GM21529 (cell line): Measurements from ENCODE around the gene TRIP13.
A peak's percentile ranks its signal among the peaks of the same experiment; 100 is the strongest.
"Not testable (repeated sequence)": the region's sequence is repeated elsewhere in the genome, so short reads cannot be mapped to it uniquely, and the experiment has no call there.

ENCODE experiments used
- ATAC-seq: cut with Tn5 transposase; IDR thresholded peaks from one replicate; pipeline ENCODE4 v1.9.1; 2021; ENCODE audit not compliant: unreplicated experiment

Gene TRIP13

DNA sequence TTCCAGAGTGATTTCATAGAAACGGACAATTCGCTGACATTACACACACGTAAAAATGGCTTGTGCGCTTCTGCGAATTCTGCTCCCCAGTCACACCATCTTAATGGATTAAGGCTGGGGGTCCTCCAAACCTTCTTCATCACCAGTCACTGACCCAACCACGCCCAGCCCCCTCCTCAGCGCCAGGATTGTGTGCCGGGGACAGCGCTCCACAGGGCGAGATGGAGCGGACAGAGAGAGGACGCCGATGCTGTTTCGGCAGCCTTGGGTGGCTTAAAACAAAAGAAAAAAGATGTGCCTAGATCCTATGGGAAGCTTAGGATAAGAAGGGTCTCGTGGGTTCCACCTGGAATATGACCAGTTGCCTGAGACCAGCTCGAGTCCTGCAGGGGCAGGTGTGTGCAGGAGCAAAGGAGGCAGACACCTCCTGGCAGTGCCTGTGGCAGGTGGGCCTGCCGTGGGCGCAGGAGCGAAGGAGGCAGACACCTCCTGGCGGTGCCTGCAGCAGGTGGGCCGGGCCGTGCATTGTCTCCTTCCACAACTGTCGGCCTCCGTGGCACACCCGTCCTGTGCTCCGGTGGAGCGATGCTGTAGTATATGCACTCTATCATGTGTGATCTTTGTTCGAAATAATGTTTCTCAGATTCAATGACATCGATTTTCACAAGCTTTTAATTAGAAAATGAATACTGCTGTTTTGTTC is 20.9 kb upstream of the TRIP13 start:
- ATAC-seq, result no peak

DNA sequence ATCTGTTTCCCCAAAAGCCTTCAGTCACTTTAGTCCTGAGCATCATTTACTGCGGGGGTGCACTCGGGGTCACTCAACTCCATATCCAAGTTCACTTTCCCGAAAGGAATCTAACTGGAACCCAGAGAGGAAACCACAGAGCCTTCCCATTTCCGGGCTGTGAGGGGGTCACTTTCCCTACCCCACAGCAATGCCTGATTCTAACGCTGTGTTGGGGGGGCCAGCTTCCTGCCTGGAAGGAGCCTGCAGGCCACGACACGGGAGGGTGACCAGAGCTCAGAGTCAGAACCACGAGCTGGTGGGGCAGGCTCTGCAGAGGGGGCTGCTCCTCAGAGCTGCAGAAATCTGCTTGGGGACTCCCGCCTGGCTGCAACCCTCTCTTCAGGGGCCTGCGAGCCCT is 20.4 kb upstream of the TRIP13 start:
- ATAC-seq, result no peak

DNA sequence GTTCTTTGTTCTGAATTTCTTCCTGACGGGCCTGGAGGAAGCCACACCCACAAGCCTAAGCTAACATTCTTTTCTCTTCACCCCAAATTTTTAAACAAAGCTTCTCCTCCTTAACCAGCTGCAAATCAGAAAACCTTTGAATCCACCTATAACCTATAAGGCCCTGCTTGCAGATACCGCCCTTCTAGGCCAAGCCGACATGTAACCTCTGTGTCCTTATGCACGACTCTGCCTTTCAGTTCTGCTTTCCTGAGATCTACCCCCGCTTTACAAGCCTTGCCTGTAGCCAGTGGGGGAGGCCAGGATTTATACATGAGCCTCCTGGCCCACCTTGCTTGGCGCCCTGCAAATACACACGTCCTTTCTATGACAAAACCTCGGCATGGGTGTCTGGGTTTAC is 19.4 kb upstream of the TRIP13 start:
- peak; percentile 74 for ATAC-seq

DNA sequence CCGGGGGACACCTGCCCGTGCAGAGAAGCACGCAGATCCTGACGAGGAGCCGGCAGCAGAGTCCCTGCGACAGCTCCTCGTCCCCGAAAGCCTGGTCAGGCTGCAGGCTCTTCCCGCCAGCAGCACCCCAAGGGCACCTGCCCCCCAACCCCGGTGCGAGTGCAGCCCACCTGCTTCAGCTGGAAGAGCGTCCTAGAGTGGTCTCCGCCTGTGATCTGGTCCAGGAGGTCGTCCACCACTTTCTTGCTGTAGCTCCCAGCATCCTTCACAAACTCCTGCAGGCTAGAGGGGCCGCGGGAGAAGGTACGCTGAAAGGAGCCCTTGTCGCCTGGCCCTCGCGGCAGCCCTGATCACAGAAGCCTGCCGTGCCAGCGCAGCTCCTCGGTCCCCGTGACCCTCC is 16.8 kb upstream of the TRIP13 start:
- no peak for ATAC-seq

DNA sequence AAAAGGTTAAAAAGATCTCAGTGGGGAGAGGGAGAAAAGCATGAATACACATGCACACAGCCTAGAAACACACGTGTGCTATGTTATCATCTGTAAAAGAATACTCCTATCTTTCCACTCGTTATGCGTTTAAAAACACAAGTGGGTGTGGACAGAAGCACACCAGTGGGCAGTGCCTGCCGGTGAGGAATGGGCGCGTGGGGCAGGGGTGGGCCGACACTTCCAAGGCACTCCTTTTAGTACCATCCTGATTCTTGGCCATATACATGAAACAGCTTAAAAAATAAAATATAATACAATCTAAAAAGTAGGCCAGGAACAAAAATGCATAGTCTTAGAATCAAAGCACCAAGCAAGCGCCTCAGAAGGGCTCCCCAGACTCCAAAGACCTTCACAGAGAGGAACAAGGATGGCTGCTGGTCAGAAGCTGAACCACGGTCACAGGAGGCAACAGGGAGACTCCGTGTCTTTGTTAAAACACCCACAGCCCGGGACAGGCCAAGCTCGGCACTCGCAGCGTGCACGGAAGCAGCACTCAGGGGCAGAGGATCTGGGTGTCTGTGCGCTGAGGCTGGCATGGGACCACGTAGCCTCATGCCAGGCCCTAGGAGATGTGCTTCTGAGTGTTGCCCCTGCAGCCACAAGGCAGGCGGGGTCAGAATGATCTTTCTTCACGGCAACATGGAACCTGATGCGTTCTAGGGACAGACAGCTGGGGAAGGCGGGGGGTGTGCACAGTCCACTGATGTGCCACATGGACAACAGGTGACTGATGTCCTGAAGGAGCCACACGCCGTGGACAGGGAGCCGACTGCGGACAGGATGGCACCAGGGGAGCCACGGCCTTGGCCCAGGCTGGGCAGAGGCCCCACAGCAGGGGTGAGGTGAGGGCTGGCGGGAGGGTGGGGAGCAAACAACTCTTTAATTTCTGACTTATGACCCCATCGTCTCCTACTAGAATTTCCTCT is 16.0 kb upstream of the TRIP13 start:
- ATAC-seq, result no peak

DNA sequence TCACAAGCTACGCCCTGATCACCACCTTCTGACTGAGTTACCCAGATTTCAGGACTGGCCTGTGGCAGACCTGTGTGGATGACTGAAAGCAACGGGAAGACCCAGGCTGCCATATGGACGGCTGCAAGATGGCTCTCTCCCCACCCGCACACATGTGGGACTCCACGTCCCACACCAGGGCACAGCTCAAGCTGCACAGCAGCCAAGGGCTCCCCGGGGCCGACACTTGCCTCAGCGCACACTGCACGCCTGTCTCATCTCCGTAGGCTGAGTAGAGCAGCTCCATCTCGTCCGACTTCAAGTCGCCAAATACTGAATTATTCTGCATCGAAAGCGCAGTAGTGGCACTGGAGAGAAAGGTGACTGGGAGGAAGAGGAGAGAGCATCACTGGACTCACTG is 14.6 kb upstream of the TRIP13 start:
- no peak for ATAC-seq

DNA sequence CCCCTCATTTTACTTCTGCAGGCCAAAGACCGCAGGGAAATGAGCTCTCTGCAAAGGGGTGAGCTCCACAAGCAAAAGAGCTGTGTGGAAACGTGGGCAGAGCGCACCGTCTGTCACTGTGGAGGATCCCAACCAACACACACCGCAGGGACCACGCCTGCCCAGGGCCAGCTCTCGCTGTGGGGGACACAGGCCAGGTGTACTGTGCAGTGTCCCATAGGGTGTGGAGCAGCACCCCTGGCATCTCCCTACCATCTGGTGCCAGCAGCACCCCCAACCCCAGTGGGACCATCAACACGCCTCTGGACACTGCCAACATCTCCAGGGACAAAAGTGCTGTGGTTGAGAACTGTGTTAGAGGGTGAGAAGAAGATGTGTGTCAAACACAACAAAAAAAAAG is 14.0 kb upstream of the TRIP13 start:
- not testable (repeated sequence) for ATAC-seq

DNA sequence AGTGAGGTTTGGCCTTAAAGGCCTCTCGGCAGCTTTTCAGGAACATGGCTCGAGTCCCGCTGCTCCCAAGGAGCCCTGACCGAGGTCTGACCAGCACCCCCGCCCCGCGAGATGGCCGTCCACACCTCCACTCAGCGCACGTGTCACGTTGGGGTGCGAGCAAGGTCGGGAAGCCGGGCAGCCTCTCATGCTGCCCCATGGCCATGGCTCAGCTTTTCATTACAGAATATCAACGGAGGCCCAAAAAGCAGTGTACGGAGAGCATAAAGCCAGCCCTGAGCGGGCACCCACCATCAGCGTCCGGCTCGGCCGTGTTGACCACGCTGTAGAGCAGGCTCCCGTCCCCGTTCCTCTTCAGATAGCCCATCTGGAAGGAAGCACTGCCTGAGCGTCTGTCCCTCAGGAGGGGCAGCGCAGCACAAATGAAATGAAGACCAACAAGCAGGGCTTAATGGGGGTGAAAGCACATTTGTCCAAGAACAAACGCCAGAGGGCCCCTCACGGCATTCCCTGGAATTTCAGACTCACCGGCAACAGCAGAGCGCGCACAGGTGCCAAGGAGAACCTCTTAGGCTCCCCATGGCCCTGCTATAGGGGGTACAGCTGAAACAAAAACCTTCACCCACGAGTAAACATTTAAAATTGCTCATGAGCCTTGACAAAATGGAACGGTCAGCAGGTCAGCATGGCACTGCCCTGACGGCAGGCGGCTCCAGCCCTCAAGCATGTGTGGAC is 11.7 kb upstream of the TRIP13 start:
- no peak for ATAC-seq

DNA sequence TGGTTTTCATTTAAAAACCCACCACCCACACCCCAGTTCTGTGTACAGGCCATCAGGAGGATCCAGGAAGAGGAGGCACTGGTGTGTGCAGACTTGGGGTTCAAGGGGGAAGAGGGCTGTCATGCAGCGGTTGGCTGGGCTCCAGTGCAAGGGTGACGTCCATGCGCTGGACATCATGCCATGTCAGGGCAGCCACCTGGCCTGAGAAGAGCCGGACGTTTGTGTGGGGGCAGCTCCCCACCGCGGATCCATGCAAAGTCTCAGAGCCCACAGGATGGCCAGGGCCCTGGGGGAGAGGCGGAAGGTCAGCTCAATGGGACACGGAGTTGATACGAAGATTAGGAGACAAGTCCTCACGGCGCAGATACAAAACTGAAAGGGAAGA is 11.1 kb upstream of the TRIP13 start:
- ATAC-seq, result no peak

DNA sequence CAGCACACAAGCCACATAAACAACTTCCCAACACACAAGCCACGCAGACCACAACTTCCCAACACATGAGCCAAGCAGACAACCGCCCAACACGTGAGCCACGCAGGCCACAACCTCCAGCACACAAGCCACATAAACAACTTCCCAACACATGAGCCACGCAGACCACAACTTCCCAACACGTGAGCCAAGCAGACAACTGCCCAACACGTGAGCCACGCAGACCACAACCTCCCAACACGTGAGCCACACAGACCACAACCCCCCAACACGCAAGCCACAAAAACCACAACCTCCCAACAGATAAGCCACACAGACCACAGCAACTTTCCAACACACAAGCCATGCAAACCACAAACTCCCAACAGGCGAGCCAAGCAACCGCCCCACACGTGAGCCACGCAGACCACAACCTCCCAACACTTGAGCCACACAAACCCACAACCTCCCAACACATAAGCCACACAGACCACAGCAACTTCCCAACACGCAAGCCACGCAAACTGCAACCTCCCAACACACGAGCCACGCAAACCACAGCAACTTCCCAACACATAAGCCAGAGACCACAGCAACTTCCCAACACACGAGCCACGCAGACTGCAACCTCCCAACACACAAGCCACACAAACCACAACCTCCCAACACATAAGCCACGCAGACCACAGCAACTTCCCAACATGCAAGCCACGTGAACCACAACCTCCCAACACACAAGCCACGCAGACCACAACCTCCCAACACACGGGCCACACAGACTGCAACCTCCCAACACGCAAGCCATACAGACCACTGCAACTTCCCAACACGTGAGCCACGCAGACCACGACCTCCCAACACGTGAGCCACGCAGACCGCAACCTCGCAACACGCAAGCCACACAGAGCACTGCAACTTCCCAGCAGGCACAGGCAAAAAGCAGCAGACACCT is 10.2 kb upstream of the TRIP13 start:
- ATAC-seq, result no peak

DNA sequence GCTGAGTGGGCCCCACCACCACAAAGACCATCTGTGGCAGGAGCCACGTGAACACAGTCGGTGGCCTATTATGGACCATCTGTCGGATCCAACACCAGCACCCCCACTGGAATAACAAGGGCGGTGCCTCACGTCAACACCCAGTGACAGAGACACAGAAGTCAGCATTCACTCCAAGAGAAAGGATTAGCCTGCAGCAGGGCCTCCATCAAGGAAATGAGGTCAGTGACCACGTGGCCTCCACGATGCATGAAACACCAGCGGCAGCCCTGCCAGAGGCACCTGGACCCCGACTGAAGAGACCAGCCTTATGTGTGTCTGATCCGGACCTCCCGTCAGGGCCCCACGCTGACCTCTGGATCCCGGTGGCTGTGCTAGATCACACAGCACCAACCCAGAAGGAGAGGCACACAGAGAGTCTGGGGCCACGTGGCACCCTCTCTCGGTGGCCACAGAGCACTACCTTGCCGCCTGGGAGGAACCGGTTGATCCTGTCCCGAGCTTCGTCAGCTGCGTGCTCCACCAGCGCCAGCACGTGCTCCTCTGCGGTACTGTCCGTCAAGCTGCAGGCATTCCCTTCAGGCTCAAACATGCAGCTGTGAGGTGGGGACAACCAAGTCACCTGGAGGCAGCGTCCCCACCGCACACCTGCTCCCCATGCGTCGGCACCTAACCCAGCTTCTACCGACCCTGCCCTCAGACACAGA is 9.1 kb upstream of the TRIP13 start:
- ATAC-seq, result no peak

DNA sequence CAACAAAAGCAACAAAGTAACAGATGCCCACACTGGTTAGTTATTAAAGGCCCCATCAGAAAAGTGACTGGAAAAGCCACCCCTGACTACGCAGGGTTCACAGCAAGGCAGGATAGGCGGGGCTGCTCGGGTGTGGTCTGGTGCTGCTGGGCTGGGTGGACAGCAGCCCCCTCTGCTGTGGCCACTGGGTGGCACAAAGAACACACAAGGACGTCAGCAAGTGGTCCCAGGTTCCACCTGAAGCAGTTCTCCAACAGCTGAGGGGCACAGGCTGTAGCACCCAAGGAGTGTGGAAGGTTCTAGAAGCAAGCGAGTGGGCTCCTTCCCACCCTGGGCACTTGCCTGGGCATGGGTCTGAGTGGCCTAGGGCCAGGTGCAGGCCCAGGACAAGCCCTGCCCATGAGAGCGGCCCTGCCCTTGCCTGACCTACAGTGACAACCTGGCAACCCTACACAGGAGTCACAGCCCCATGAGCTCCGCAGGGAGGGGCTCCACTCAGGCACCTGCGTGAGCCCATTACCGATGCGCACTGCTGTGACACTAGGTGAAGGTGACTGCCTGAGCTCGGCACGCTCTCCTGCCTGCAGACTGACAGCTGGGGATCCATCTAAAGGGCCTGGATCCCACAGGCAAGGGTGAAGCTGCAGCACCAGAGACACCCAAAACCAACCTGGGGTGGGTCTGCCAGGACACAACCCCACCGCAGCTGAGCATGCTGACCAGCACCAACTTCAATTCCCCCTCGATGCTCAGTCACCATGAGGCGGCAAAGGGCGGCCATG is 8.1 kb upstream of the TRIP13 start:
- ATAC-seq, result no peak

DNA sequence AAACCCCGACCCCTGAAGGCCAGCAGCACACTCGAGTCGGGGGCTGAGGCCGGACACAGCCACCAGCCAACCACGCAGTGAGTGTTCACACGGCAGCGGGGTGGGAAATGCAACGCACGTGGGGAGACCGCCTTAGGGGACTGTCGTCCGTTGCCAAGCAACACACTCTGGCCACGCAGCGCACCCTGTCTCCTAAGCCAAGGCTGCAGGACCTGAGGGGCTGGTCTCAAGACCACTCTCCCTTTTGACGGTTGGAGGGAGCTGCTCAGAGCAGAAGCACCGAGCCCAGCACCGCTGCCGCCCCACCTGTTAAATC is 7.6 kb upstream of the TRIP13 start:
- ATAC-seq, result no peak

DNA sequence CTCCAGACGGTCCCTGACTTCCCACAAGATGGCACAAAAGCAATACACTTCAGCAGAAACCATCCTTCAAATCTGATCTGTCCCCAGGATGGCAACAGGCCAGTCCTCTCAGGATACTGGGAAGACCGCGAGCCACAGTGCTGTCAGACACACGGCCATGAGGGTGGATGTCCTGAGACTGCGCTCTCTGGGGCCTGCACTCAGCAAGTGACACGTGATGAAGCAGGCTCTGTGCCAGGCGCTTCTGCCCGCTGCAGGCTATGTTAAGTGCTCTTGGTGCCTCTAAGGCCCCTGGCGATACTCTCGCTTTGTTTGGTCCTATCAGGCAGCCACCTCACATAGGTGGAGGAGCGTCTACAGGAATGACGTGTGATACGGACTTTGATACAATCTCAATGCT is 7.2 kb upstream of the TRIP13 start:
- ATAC-seq, result no peak

DNA sequence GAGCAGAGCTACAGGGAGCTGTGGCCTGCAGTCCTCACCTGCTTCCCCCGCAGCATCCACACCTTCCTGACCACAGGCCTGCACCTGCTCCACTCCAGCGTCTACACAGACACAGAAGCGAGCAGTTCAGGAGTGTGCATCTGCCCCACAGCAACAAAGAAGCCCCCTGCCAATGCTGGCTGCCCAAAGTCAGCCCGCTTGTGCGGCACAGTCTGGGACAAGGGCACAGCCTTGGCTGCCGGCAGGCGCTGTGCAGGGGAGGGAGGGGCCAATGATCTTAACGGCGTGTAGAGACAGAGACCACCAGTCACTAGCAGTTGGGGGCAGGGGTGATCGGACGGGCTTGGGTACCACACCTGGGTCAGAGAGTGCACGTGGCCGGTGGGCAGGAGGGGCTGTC is 6.6 kb upstream of the TRIP13 start:
- ATAC-seq, result no peak

DNA sequence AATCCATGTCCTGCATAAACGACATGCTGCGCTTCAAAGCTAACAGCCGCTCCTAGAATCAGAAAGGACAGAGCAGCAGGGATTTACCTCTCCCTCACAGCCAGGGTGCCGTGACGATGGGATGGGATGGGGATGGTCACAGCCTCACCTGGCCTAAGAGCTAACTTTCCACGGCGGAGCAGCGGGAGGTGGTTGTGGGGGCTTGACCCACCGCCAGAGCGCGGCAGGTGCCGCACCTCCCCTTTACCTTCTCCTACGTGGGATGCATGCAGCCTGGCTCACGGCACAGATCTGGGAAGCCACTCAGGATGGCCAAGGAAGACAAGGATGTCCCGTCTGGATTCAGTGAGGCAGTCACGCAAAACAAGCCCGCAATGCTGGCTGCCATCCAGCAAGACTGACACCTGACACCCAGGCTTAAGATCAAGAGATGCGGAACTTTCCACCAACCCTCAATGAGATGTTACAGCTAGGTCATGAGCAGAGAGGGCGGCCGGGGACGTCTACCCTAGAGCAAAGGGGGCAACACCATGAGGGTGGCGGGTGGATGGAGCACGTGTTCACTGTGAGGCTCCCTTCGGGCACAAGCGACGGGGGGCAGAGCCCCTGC is 5.9 kb upstream of the TRIP13 start:
- ATAC-seq, result no peak

DNA sequence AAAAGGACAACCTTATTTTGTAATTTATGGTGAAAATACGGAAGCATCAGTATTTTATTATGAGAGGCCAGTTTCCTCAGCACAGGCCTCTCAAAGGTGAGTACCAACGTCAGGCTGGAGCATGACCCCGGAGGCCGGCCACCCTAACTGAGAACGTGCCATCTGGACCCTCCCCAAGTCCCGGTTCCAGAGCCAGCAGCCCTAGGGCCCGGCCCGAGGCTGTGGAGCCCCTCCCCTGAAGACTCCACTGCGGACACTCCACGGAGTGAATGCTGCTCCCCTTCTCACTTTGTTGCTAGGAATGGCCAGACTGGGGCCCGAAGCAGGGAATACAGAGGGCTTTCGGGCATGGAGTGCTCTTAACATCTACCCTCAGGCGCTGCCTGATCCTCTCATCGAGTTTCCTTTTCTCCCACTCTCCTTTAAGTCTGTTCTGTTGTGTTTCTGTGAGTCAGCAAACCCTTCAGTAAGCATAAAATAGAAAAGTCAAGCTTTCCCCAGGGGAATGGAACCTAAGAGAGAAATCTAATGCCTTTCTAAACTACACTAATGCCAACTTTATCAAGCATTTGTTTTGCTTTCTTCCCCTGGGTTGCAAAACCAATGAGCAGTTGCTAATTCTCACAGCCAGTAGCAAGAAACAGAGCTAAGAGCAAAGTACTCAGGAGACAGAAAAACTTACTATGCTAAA is 4.6 kb upstream of the TRIP13 start:
- ATAC-seq, result no peak

DNA sequence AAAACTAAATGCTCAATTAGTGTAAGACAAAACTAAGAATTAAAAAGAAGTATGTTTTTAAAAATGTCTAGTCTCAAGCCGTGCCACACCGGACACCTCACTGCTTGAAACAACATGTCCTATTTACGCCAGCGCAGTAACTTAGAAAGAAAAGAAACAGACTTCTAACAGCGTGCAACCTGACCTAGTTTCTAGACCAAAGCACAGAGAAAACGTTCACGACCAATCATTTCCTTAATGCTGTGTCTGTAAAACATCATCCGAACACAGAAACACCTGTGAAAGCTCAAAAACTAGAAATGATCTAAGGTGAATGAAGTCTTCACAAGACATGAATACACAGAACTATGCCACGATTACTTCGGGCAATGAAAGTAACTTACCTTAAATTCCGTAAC is 4.0 kb upstream of the TRIP13 start:
- no peak for ATAC-seq
